HEK293T (cell line): ENCODE results near the gene TIGAR.

Experiments
- ARNT ChIP-seq: fragments of 450-650 bp; IDR thresholded peaks from 2 replicates; pipeline ENCODE4 v1.6.1; 2017; ENCODE audit warnings: mild to moderate bottlenecking
- SP1 ChIP-seq: fragments of 450-650 bp; IDR thresholded peaks from 2 replicates; pipeline ENCODE4 v1.6.1; 2017
- ZNF384 ChIP-seq: fragments of 450-650 bp; IDR thresholded peaks from 2 replicates; pipeline ENCODE4 v1.6.1; 2016

DNA sequence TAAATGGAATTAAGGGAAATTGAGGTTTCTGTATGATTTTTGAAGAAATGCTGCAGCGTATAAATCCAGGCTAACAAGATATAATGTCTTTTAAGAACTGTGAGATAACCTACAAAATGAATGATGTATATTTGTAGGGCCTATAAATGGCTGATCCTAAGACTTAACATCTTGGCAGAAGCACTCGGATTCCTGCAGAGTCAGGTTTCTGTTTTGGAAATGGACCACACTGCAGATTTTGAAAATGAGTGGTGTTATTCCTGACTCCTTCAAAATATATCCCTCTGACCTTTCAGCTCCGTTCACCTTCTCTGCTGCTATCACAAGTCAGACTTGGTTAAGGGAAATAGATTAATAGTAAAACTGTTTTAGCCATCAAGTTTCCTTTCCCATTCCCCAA, 5.0 kb downstream of the TIGAR start:
- TF ChIP-seq ARNT (no peak), SP1 (no peak), ZNF384 (no peak)
